Natural killer cell (primary cell): ENCODE measurements around the gene TSSK6. TPM values are rescaled to one million over a fixed set of nuclear protein-coding genes. Genes with fewer than 3 reads are reported as not detected.

Experiments used
- ATAC-seq, 3 donors: fragments of 150-1000 bp in 2 of 3; fragments of 200-7000 bp in 1 of 3; cut with Tn5 transposase; 1 replicate in 1 of 3; 2 replicates in 2 of 3; pipeline ENCODE4 v1.10.0; 2021; ENCODE audit warnings: mild to moderate bottlenecking in 2 of 3, moderate library complexity in 2 of 3
- DNase-seq, 2 donors: peaks; one replicate each; pipeline versions ENCODE4 v3.0.0 to v3.0.0-alpha.2; 2013 to 2021; ENCODE audit warnings: mixed read lengths in 1 of 2
- H3K27ac ChIP-seq: one replicate; pipeline ENCODE4 v1.5.1; 2013; ENCODE audit warnings: mild to moderate bottlenecking, low read length
- H3K27me3 ChIP-seq: one replicate; pipeline ENCODE4 v1.6.1; 2013; ENCODE audit warnings: low read length; ENCODE audit not compliant: control insufficient read depth, insufficient read depth
- H3K36me3 ChIP-seq: one replicate; pipeline ENCODE4 v1.6.1; 2013; ENCODE audit warnings: low read length; ENCODE audit not compliant: control insufficient read depth, insufficient read depth
- H3K4me1 ChIP-seq: one replicate; pipeline ENCODE4 v1.6.1; 2013; ENCODE audit warnings: low read length; ENCODE audit not compliant: control insufficient read depth, insufficient read depth
- H3K4me3 ChIP-seq: one replicate; pipeline ENCODE4 v1.5.1; 2013; ENCODE audit warnings: low read length
- H3K9me3 ChIP-seq: one replicate; pipeline ENCODE4 v1.6.1; 2013; ENCODE audit warnings: low read length; ENCODE audit not compliant: control insufficient read depth, insufficient read depth
- H3K27ac Mint-ChIP-seq, 2 donors: one replicate each; pipeline ENCODE4 v1.8.0; 2022; ENCODE audit warnings: mild to moderate bottlenecking in 2 of 2, mixed read lengths in 2 of 2, moderate library complexity in 1 of 2
- H3K27me3 Mint-ChIP-seq, 2 donors: one replicate each; pipeline ENCODE4 v1.8.0; 2022; ENCODE audit warnings: low read depth in 2 of 2, mixed read lengths in 2 of 2
- H3K36me3 Mint-ChIP-seq: one replicate; pipeline ENCODE4 v1.8.0; 2022; ENCODE audit warnings: mixed read lengths
- H3K4me1 Mint-ChIP-seq, 2 donors: one replicate each; pipeline ENCODE4 v1.8.0; 2022; ENCODE audit warnings: mixed read lengths in 2 of 2
- H3K4me3 Mint-ChIP-seq: one replicate; pipeline ENCODE4 v1.8.0; 2022; ENCODE audit warnings: mild to moderate bottlenecking, moderate library complexity, mixed read lengths
- H3K9me3 Mint-ChIP-seq, 2 donors: one replicate each; pipeline ENCODE4 v1.8.0; 2022; ENCODE audit warnings: mixed read lengths in 2 of 2
- WGBS: methylation state at CpG from one replicate; pipeline ENCODE4 v1.1.7; 2013; ENCODE audit warnings: missing lambda C conversion rate; ENCODE audit not compliant: insufficient coverage; 5-methylcytosine and 5-hydroxymethylcytosine counted together
- intact Hi-C: fragments of 100-400 bp; cut with micrococcal nuclease; formaldehyde crosslinking; loops from one replicate; pipeline ENCODE4 v1.14.2; 2022
- total RNA-seq, 4 donors: library from RNA; stranded (reverse); fragments of 120-200 nt in 1 of 4; gene quantifications; one replicate each; pipeline versions ENCODE4 v1.2.3 to v1.2.4, GENCODE V29; 2013 to 2022
- TF ChIP-seq, protein P1 (sequence below): fragments of 200-600 bp; IDR thresholded peaks from one replicate; pipeline ENCODE4 v1.8.0; 2022; ENCODE audit warnings: antibody characterized with exemption

Gene TSSK6
- total RNA-seq, 3 donors from 2014 or later (not counting 1 experiment from before 2014, with no cell fraction given): 2.2 to 2.5 (median 2.3) TPM

DNA sequence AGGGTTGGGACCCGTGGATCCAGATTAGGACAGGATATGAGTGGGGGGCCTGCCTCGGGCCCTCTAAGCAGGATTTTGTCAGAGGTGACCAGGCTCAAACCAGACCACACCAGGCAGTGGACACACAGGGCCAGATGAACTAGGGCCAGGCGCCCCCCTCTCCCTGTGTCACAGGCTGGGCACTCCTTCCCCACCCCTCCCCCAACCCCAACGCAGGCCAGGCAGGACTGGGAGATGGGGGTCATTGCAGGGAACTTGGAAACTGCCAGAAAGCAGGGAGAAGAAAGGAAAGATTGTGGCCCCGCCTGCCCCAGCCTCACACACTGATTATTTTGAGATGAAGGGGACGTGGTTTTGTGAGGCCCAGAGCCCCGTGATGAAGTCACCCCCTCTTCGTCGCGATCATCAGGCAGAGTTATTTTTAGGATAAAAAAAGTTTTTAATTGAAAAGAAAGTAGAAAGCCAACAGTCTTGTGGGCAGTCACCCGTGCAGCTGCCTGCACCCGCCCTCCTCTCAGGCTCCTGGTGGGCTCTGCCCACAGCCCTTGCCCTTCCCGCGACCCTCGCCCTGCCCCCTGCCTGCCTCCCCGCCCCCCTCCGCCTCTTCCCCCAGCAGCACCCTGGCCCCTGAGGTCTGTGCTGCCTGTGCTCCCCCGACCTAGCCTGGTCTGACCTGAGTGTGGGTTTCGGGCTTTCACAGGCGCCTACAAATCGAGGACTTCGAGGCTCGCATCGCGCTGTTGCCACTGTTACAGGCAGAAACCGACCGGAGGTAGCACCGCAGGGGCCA lies 11.4 kb upstream of the TSSK6 start:
- H3K27me3 Mint-ChIP-seq: no peaks in the 10 kb centered on the region
- Histone ChIP-seq H3K9me3 (no peaks in the 10 kb centered on the region), H3K27me3 (no peaks in the 10 kb centered on the region), H3K27ac (no peak overlapping the region), H3K4me3 (no peak overlapping the region), H3K4me1 (no peaks in the 10 kb centered on the region), H3K36me3 (peaks cover 21% of the 10 kb centered on the region)
- 42% methylated on average over 26 of the region's 28 CpGs for WGBS
- H3K4me3 Mint-ChIP-seq: no peak overlapping the region
- intact Hi-C loops: no loop called here
- DNase-seq: no peak
- ATAC-seq: no peak
- TF ChIP-seq, protein P1, sequence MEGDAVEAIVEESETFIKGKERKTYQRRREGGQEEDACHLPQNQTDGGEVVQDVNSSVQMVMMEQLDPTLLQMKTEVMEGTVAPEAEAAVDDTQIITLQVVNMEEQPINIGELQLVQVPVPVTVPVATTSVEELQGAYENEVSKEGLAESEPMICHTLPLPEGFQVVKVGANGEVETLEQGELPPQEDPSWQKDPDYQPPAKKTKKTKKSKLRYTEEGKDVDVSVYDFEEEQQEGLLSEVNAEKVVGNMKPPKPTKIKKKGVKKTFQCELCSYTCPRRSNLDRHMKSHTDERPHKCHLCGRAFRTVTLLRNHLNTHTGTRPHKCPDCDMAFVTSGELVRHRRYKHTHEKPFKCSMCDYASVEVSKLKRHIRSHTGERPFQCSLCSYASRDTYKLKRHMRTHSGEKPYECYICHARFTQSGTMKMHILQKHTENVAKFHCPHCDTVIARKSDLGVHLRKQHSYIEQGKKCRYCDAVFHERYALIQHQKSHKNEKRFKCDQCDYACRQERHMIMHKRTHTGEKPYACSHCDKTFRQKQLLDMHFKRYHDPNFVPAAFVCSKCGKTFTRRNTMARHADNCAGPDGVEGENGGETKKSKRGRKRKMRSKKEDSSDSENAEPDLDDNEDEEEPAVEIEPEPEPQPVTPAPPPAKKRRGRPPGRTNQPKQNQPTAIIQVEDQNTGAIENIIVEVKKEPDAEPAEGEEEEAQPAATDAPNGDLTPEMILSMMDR: no peak
- no peaks in the 10 kb centered on the region for H3K36me3 Mint-ChIP-seq
- no peak overlapping the region for H3K27ac Mint-ChIP-seq
- H3K9me3 Mint-ChIP-seq: no peaks in the 10 kb centered on the region
- H3K4me1 Mint-ChIP-seq: peaks cover 0 to 10% of the 10 kb centered on the region in 2 donors

DNA sequence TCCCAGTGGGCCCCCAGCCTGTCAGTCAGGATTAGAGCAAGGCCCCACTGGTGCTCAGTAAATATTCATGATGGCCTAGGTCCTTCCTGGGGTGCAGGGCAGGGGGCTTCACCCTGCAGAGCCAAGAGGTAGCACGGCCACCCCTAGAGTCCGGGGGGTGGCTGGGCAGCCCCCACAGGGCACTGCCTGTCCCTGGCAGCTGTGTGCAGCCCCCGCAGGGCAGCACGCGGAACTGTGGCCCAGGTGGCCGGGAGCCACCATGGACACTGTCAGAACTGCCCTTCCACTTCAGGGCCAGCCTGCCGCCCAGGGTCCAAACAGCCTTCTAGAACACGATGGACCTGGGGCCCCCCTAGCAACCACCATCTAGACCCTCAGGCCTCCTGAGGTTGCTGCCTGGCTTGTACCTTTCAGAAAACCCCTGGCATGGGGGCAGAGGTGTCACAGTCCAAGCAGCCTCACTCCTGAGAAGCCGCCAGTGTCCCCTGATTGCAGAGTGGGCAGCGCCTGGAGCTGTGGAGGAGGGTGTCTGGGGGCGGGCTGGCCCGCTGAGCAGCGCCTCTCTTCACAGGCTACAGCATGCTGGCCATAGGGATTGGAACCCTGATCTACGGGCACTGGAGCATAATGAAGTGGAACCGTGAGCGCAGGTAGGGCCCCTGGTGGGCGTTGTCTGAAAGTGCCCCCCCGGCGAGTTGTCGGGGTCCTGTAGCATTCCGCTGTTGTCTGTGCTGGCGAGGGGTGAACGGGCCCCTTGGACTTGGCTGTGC lies 10.4 kb upstream of the TSSK6 start:
- no peak for DNase-seq
- intact Hi-C loops: no loop called here
- Mint-ChIP-seq H3K36me3 (no peaks in the 10 kb centered on the region), H3K4me1 (peaks cover 2 to 13% of the 10 kb centered on the region in 2 donors), H3K4me3 (no peak overlapping the region), H3K27ac (no peak overlapping the region), H3K9me3 (no peaks in the 10 kb centered on the region), H3K27me3 (no peaks in the 10 kb centered on the region)
- H3K27me3 ChIP-seq: no peaks in the 10 kb centered on the region
- no peaks in the 10 kb centered on the region for H3K9me3 ChIP-seq
- H3K4me1 ChIP-seq: no peaks in the 10 kb centered on the region
- TF ChIP-seq, protein P1: no peak
- no peak for ATAC-seq
- no peak overlapping the region for H3K27ac ChIP-seq
- peaks cover 21% of the 10 kb centered on the region for H3K36me3 ChIP-seq
- WGBS: 93% methylated on average over 23 of the region's 23 CpGs
- H3K4me3 ChIP-seq: no peak overlapping the region

DNA sequence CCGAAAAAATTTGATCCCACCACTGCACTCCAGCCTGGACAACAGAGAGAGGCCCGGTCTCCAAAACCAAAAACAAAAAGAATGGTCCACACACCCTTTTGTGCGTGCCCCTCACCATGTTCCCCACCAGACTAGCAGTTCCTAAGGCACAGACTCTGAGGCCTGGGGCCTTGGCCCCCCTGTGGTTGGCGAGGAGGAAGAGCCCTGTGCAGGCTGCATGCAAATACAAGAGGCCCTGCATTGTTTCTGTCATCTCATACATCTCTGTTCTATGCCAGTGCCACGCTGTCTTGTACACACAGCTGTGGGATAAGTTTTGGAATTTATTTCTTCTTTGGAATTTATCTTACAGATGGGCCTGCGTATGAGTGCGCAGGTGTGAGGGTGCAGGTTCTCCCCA lies 8.7 kb upstream of the TSSK6 start:
- DNase-seq (no peak), ATAC-seq (no peak)
- intact Hi-C loops: no loop called here
- Mint-ChIP-seq H3K4me1 (peaks cover 11 to 26% of the 10 kb centered on the region in 2 donors), H3K9me3 (no peaks in the 10 kb centered on the region), H3K36me3 (no peaks in the 10 kb centered on the region), H3K27me3 (no peaks in the 10 kb centered on the region), H3K4me3 (no peak overlapping the region), H3K27ac (no peak overlapping the region)
- Histone ChIP-seq H3K9me3 (no peaks in the 10 kb centered on the region), H3K36me3 (peaks cover 25% of the 10 kb centered on the region), H3K4me3 (no peak overlapping the region), H3K27ac (no peak overlapping the region), H3K4me1 (peaks cover 7% of the 10 kb centered on the region), H3K27me3 (no peaks in the 10 kb centered on the region)
- WGBS: 77% methylated on average over 7 of the region's 7 CpGs
- TF ChIP-seq, protein P1: no peak
